GM18868 (cell line): ENCODE data around the gene LIPC.

ENCODE experiments used
- ATAC-seq: cut with Tn5 transposase; IDR thresholded peaks from one replicate; pipeline ENCODE4 v1.9.1; 2021; ENCODE audit warnings: mild to moderate bottlenecking, moderate library complexity; ENCODE audit not compliant: unreplicated experiment

The LIPC gene

GRCh38 chr15:58431221-58432149 is at the start of gene LIPC:
Gene LIPC, plus strand, starts transcription at chr15:58431991. Its CDS starts 42 bp downstream, at chr15:58432033.
- ATAC-seq = no peak

- no peak for ATAC-seq
Measured at GRCh38 chr15:58383876-58384275, 47.9 kb upstream of the LIPC start.

GRCh38 chr15:58384667-58385066 is 47.1 kb upstream of the LIPC start:
- no peak for ATAC-seq

- ATAC-seq = no peak
Measured at GRCh38 chr15:58386081-58386480, 45.7 kb upstream of the LIPC start.

GRCh38 chr15:58386641-58387040 is 45.1 kb upstream of the LIPC start:
- no peak for ATAC-seq

- ATAC-seq = no peak
Measured at GRCh38 chr15:58387130-58387529, 44.7 kb upstream of the LIPC start.

- ATAC-seq = no peak
Measured at GRCh38 chr15:58388211-58388610, 43.6 kb upstream of the LIPC start.

GRCh38 chr15:58390118-58390517 is 41.7 kb upstream of the LIPC start:
- no peak for ATAC-seq

- ATAC-seq = no peak
Measured at GRCh38 chr15:58390655-58391054, 41.1 kb upstream of the LIPC start.

GRCh38 chr15:58391088-58391487 is 40.7 kb upstream of the LIPC start:
- ATAC-seq = no peak

- no peak for ATAC-seq
Measured at GRCh38 chr15:58392141-58392540, 39.6 kb upstream of the LIPC start.

GRCh38 chr15:58392611-58393161 is 39.1 kb upstream of the LIPC start:
- ATAC-seq = no peak

- ATAC-seq = no peak
Measured at GRCh38 chr15:58393241-58393662, 38.5 kb upstream of the LIPC start.

GRCh38 chr15:58396181-58396580 is 35.6 kb upstream of the LIPC start:
- ATAC-seq = no peak

- ATAC-seq = no peak
Measured at GRCh38 chr15:58398071-58398470, 33.7 kb upstream of the LIPC start.

GRCh38 chr15:58398643-58399042 is 33.1 kb upstream of the LIPC start:
- ATAC-seq = no peak

GRCh38 chr15:58399739-58400138 is 32.1 kb upstream of the LIPC start:
- ATAC-seq = no peak

GRCh38 chr15:58401276-58401675 is 30.5 kb upstream of the LIPC start:
- no peak for ATAC-seq

- ATAC-seq = no peak
Measured at GRCh38 chr15:58401991-58402649, 29.7 kb upstream of the LIPC start.

GRCh38 chr15:58403581-58403980 is 28.2 kb upstream of the LIPC start:
- no peak for ATAC-seq

- ATAC-seq = no peak
Measured at GRCh38 chr15:58404020-58404419, 27.8 kb upstream of the LIPC start.

GRCh38 chr15:58404722-58405121 is 27.1 kb upstream of the LIPC start:
- no peak for ATAC-seq
